Endothelial cell of umbilical vein (primary cell): ENCODE measurements around the gene NABP1. TPM values are rescaled to one million over a fixed set of nuclear protein-coding genes. Genes with fewer than 3 reads are reported as not detected.

Source experiments
- BruUV-seq: library from RNA; stranded (reverse); fragments of 400-500 nt; replicated peaks from 2 replicates; lab custom pipeline; 2021; lab: Mats Ljungman, UMichigan
- CTCF ChIA-PET: fragments of 300-600, 350-600 bp; sonication (Branson Sonifier 250); formaldehyde crosslinking; loops from one replicate; lab custom pipeline; 2021; ENCODE audit warnings: antibody characterized with exemption, inconsistent platforms; lab: Charles Lee
- POLR2A ChIA-PET: fragments of 300-600, 350-600 bp; sonication (Branson Sonifier 250); formaldehyde crosslinking; loops from one replicate; lab custom pipeline; 2021; ENCODE audit warnings: antibody characterized with exemption, inconsistent platforms; lab: Charles Lee
- DNase-seq: peaks from one replicate; pipeline ENCODE4 v3.0.0-alpha.2; 2011; ENCODE audit warnings: low read depth, low spot score
- FAIRE-seq: peaks from 2 replicates; lab custom pipeline; 2011; peaks lifted over from hg19 to GRCh38; lab: Jason Lieb, UNC
- H2AFZ ChIP-seq: 2 replicates; pipeline ENCODE4 v1.6.0; 2012; ENCODE audit warnings: low read depth, low read length, control low read depth, inconsistent platforms
- H3K27ac ChIP-seq: 2 replicates; pipeline ENCODE4 v1.5.1; 2011; ENCODE audit warnings: low read depth, mild to moderate bottlenecking, control low read depth, low read length, moderate library complexity; ENCODE audit not compliant: insufficient read depth
- H3K27me3 ChIP-seq, 2 experiments: 2 replicates each; pipeline versions ENCODE4 v1.6.0 to v1.6.1; 2011; ENCODE audit warnings: low read length in 2 of 2, mixed read lengths in 1 of 2; ENCODE audit not compliant: control insufficient read depth in 2 of 2, insufficient read depth in 2 of 2
- H3K36me3 ChIP-seq, 2 experiments: 2 replicates in 1 of 2; 3 replicates in 1 of 2; pipeline ENCODE4 v1.5.1; 2011; ENCODE audit warnings: low read length in 2 of 2, mild to moderate bottlenecking in 1 of 2, moderate library complexity in 1 of 2; ENCODE audit not compliant: control insufficient read depth in 2 of 2, insufficient read depth in 2 of 2; ENCODE audit errors: extremely low read depth in 1 of 2
- H3K4me1 ChIP-seq: 3 replicates; pipeline ENCODE4 v1.5.1; 2011; ENCODE audit warnings: mild to moderate bottlenecking, low read length; ENCODE audit not compliant: control insufficient read depth, insufficient read depth; ENCODE audit errors: extremely low read depth
- H3K4me2 ChIP-seq: 2 replicates; pipeline ENCODE4 v1.6.1; 2011; ENCODE audit warnings: low read length, control low read depth, mixed read lengths; ENCODE audit not compliant: insufficient read depth
- H3K4me3 ChIP-seq, 3 experiments: fragments of 200-600 bp in 1 of 3; sonication (generic), shearing (Covaris generic) in 1 of 3; replicated peaks in 1 of 3; 2 replicates each; pipeline ENCODE4 v1.5.1; 2011 to 2016; ENCODE audit warnings: control low read depth in 3 of 3, low read length in 3 of 3, mild to moderate bottlenecking in 2 of 3, inconsistent platforms in 1 of 3, low read depth in 1 of 3, moderate library complexity in 1 of 3; ENCODE audit not compliant: insufficient read depth in 1 of 3
- H3K79me2 ChIP-seq: 2 replicates; pipeline ENCODE4 v1.6.0; 2012; ENCODE audit warnings: low read length, inconsistent platforms; ENCODE audit not compliant: control insufficient read depth, insufficient read depth
- H3K9ac ChIP-seq: replicated peaks from 2 replicates; pipeline ENCODE3; 2011; ENCODE audit warnings: low read length, control low read depth; ENCODE audit not compliant: insufficient read depth; ENCODE audit errors: extremely low read depth
- H3K9me1 ChIP-seq: replicated peaks from 3 replicates; pipeline ENCODE4 v1.6.0; 2011; ENCODE audit warnings: mild to moderate bottlenecking, low read length; ENCODE audit not compliant: control insufficient read depth, insufficient read depth; ENCODE audit errors: extremely low read depth
- H3K9me3 ChIP-seq: replicated peaks from 2 replicates; pipeline ENCODE4 v1.5.1; 2012; ENCODE audit warnings: low read length, inconsistent platforms; ENCODE audit not compliant: control insufficient read depth, insufficient read depth
- H4K20me1 ChIP-seq: replicated peaks from 2 replicates; pipeline ENCODE3; 2011; ENCODE audit warnings: mild to moderate bottlenecking, low read length; ENCODE audit not compliant: control insufficient read depth, insufficient read depth; ENCODE audit errors: extremely low read depth
- CTCF ChIP-seq, 2 donors: IDR thresholded peaks; 1 replicate in 1 of 2; 2 replicates in 1 of 2; pipeline ENCODE4 v1.5.1; 2011; ENCODE audit warnings: low read length in 2 of 2, mild to moderate bottlenecking in 2 of 2, moderate library complexity in 2 of 2, control low read depth in 1 of 2, inconsistent platforms in 1 of 2, low read depth in 1 of 2; ENCODE audit not compliant: insufficient read depth in 1 of 2; ENCODE audit errors: extremely low read depth in 1 of 2
- EZH2 ChIP-seq: IDR thresholded peaks from 2 replicates; pipeline ENCODE4 v1.6.1; 2012; ENCODE audit warnings: borderline replicate concordance, low read depth, mild to moderate bottlenecking, moderate library complexity, low read length, inconsistent platforms; ENCODE audit not compliant: severe bottlenecking
- FOS ChIP-seq: IDR thresholded peaks from 2 replicates; pipeline ENCODE4 v1.6.1; 2011; ENCODE audit warnings: mild to moderate bottlenecking, low read length, moderate library complexity, borderline replicate concordance; ENCODE audit not compliant: insufficient read depth
- GATA2 ChIP-seq: IDR thresholded peaks from 2 replicates; pipeline ENCODE4 v1.7.0; 2011; ENCODE audit warnings: low read depth, mild to moderate bottlenecking, moderate library complexity, mixed read lengths, low read length; ENCODE audit not compliant: insufficient read length, insufficient read depth
- JUN ChIP-seq: IDR thresholded peaks from 2 replicates; pipeline ENCODE4 v1.6.1; 2011; ENCODE audit warnings: borderline replicate concordance, low read depth; ENCODE audit not compliant: insufficient read length, insufficient read depth
- MYC ChIP-seq: IDR thresholded peaks from one replicate; pipeline ENCODE4 v1.6.1; 2011; ENCODE audit warnings: mild to moderate bottlenecking, low read depth, low read length
- POLR2A ChIP-seq: IDR thresholded peaks from 2 replicates; pipeline ENCODE4 v1.6.1; 2012; ENCODE audit warnings: low read depth, mild to moderate bottlenecking, control low read depth, low read length
- POLR2AphosphoS5 ChIP-seq: IDR thresholded peaks from 2 replicates; pipeline ENCODE4 v1.6.1; 2012; ENCODE audit warnings: low read depth, mild to moderate bottlenecking, control low read depth, low read length, moderate library complexity; ENCODE audit not compliant: insufficient read depth
- dilution Hi-C: fragments of 300-500 bp; cut with MboI; formaldehyde crosslinking; loops from one replicate; pipeline ENCODE4 v1.15.0; 2019; ENCODE audit warnings: low sequenced_read_pairs; ENCODE audit not compliant: extremely low pct_ligation_motif_present
- intact Hi-C: fragments of 100-400 bp; cut with micrococcal nuclease; formaldehyde crosslinking; loops from one replicate; pipeline ENCODE4 v1.10.0; 2022
- polyA plus RNA-seq, 4 experiments: library from polyadenylated mRNA; depleted of rRNA in 3 of 4; stranded (reverse) in 3 of 4; unstranded in 1 of 4; fragments of >200 nt; gene quantifications; 2 replicates each; pipeline versions ENCODE4 v1.2.1 to v1.2.3, GENCODE V29; 2011 to 2012; ENCODE audit warnings: missing spikeins in 1 of 4
- total RNA-seq: library from RNA; stranded (reverse); gene quantifications from 2 replicates; pipeline ENCODE4 v1.2.3, GENCODE V29; 2021
- TF ChIP-seq, protein P1 (sequence below): IDR thresholded peaks from 2 replicates; pipeline ENCODE4 v1.6.1; 2011; ENCODE audit not compliant: insufficient read depth, insufficient read length

The NABP1 gene
- total and polyA plus RNA-seq, 2 donors (not counting 3 experiments of a cell fraction or from before 2014, with no cell fraction given), result 14.7 to 47.6 TPM

GRCh38 chr2:191646163-191646902 is 31.6 kb upstream of the NABP1 start:
- Histone ChIP-seq H3K4me1 (no peaks in the 10 kb centered on the region), H3K9me1 (no peaks in the 10 kb centered on the region), H4K20me1 (no peaks in the 10 kb centered on the region), H3K4me2 (no peak overlapping the region), H3K36me3 (no peaks in the 10 kb centered on the region), H3K9me3 (no peaks in the 10 kb centered on the region), H3K27me3 (no peaks in the 10 kb centered on the region), H3K4me3 (no peak overlapping the region), H2AFZ (no peak overlapping the region), H3K27ac (no peak overlapping the region), H3K79me2 (no peaks in the 10 kb centered on the region), H3K9ac (no peak overlapping the region)
- no peak for FAIRE-seq
- dilution Hi-C loops, result no loop called here
- ChIA-PET POLR2A (no interaction called here), CTCF (no interaction called here)
- DNase-seq, result no peak
- TF ChIP-seq GATA2 (peak; percentile 94), POLR2A (no peak)
- TF ChIP-seq, protein P1, sequence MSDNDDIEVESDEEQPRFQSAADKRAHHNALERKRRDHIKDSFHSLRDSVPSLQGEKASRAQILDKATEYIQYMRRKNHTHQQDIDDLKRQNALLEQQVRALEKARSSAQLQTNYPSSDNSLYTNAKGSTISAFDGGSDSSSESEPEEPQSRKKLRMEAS, result no peak
- no TSS peak for BruUV-seq
- intact Hi-C loops, result no loop called here

GRCh38 chr2:191649519-191649918 is 28.4 kb upstream of the NABP1 start:
- POLR2A ChIA-PET, result no interaction called here
- Histone ChIP-seq H3K9me3 (no peaks in the 10 kb centered on the region), H2AFZ (no peak overlapping the region), H3K9me1 (no peaks in the 10 kb centered on the region), H4K20me1 (no peaks in the 10 kb centered on the region), H3K36me3 (no peaks in the 10 kb centered on the region), H3K27me3 (no peaks in the 10 kb centered on the region), H3K9ac (no peak overlapping the region), H3K4me2 (no peak overlapping the region), H3K4me3 (no peak overlapping the region), H3K27ac (no peak overlapping the region), H3K79me2 (no peaks in the 10 kb centered on the region), H3K4me1 (no peaks in the 10 kb centered on the region)
- DNase-seq, result no peak
- dilution Hi-C loops, result no loop called here
- CTCF ChIA-PET, result no interaction called here
- no TSS peak for BruUV-seq
- FAIRE-seq, result peak; percentile 47
- intact Hi-C loops, result no loop called here
- no peak for TF ChIP-seq GATA2
- TF ChIP-seq FOS, result no peak
- TF ChIP-seq EZH2, result no peak
- no peak for TF ChIP-seq POLR2AphosphoS5
- TF ChIP-seq JUN, result no peak
- TF ChIP-seq CTCF (IDR thresholded peaks at IDR 0.05; ENCODE audit: extremely low read depth in 1 of 2, insufficient read depth in 1 of 2, low read depth in 1 of 2, low read length in 2 of 2), result no peak
- no peak for TF ChIP-seq POLR2A
- no peak for TF ChIP-seq MYC
- TF ChIP-seq, protein P1, result no peak
